ENCODE data around the gene TNKS2. TPM values are rescaled to one million over a fixed set of nuclear protein-coding genes. Genes with fewer than 3 reads are reported as not detected.
"Not testable (repeated sequence)": the region's sequence is repeated elsewhere in the genome, so short reads cannot be mapped to it uniquely, and the experiment has no call there.

The TNKS2 gene
- total RNA-seq, 1 experiment from 2014 or later: 27.0 TPM

DNA sequence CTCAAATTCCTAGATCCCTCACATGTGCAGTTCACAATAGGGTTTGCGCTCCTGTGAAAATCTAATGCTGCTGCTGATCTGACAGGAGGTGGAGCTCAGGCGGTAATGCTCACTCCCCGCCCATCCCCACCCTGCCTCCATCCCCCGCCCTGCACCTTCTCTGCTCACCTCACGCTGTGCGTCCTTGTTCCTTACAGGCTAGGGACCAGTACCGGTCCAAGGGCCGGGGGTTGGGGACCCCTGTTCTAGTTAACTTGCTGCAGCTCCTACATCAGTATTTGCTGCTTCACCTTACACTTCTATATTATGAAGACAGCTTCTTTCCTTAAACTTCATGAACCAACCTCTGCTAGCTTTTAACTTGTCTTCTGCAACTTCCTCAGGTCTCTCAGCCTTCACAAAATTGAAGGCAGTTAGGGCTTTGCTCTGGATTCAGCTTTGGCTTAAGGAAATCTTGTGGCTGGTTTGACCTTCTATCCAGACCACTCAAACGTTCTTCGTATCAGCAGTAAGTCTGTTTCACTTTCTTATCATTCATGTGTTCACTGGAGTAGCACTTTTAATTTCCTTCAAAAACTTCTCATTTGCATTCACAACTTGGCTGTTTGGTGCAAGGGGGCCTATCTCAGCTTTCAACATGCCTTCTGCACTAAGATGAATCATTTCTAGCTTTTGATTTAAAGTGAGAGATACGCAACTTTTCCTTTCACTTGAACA lies 1.7 kb upstream of the TNKS2 start:
- no peak for DNase-seq (ENCODE audit: low read depth)

DNA sequence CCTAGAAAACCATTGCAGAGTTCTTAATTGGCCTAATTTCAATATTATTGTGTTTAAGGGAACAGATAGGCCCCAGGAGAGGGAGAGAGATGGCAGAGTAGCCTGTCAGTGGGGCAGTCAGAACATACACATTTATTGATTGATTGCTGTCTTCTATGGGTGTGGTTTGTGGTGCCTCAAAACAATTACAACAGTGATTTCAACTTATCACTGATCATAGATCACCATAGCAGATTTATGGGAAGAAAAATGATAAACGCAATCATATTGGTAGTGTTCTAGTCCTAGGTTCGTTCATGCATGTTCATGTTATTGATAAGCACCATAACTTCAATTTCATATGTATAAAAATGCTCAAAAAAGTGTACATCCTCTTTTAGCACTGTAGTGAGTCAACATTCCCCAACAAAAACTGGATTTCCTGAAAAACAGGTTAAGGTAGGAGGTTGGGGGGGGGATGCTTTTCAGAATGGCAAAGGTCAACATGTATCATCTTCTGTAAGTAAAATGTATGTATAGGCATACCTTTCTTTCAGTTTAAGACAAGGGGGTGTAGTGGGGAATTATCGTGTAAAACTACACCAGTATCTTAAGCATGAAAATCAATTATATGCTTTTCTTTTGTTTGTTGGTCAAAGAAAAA lies 1.1 kb upstream of the TNKS2 start:
- DNase-seq (ENCODE audit: low read depth): no peak

GRCh38 chr10:91798649-91799611 lies 704 bp downstream of the TNKS2 start:
- peak; percentile 47 for DNase-seq (ENCODE audit: low read depth)

- DNase-seq (ENCODE audit: low read depth): peak; percentile 28
Observed at GRCh38 chr10:91799612-91799975, 1.4 kb downstream of the TNKS2 start.

DNA sequence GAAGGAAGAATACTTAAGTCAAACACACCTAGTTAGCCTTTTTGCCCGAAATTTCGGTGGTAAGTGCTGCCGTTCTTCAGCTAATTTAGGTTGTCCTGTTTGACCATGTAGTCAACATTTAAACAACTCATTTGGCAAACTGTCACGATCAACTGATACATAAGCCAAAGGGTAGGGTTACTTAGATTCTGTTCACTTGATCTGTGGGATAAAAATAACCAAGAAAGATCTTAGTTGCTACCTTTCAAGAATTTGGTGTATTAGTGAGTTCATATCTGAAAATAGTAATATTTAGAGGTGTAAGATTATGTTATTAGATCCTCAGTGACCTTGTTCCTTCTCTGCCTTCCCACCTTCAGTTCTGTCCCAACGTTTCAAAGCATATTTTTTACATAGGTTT lies 2.0 kb downstream of the TNKS2 start:
- DNase-seq (ENCODE audit: low read depth): no peak

GRCh38 chr10:91800756-91801155 lies 2.5 kb downstream of the TNKS2 start:
- DNase-seq (ENCODE audit: low read depth): no peak

DNA sequence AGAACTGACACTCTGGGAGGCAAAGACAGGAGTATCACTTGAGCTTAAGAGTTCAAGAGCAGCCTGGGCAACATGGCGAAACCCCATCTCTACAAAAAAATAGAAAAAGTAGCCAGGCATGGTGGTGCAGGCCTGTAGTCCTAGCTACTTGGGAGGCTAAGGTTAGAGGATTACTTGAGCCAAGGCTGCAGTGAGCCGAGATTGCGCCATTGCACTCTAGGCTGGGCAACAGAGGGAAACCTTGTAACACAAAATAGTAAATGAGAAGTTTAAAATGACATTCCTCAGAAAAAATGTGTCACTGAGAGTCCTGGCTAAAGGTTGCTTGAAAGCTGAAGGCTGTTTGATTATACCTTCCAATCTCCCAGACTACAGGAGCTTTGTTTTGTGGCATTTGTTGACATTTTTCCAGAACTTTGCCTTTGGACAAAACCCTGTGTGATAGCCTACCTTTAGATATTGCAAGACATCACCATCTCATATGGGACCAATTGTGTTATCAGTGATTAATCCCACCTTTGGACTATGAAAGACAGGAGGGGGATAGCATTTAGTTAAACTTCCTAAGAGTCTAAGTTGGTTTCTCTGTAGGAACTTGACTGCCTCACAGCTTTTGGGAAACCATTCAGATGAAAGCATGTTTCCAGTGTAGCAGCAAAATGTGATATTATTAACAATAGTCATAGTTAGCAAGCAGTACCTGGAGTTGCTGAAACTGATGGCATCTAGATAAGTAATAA lies 5.3 kb downstream of the TNKS2 start:
- no peak for DNase-seq (ENCODE audit: low read depth)

GRCh38 chr10:91804126-91804510 lies 5.9 kb downstream of the TNKS2 start:
- no peak for DNase-seq (ENCODE audit: low read depth)

GRCh38 chr10:91805110-91805838 lies 7.0 kb downstream of the TNKS2 start:
- no peak for DNase-seq (ENCODE audit: low read depth)

GRCh38 chr10:91807264-91807663 lies 9.0 kb downstream of the TNKS2 start:
- not testable (repeated sequence) for DNase-seq (ENCODE audit: low read depth)

DNA sequence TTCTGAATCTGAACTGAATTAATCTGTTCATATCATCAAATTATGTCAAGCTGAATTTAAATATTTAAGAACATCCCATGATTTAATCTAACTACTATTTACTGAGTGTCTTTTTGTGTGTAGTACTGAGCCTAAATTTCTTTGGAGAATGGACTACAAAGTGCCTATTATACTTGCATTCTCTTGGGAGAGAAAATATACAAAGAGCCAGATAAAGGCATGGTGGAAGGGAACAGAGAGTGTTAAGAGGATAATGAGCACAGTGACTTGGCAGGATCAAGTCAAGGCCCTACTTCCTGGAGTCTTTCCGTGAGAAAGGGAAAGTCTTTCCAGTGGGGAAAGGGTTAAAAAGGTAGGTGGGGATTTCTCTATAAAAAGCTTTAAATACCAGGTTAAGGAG lies 15.0 kb downstream of the TNKS2 start:
- DNase-seq (ENCODE audit: low read depth): no peak

GRCh38 chr10:91816981-91817380 lies 18.8 kb downstream of the TNKS2 start:
- DNase-seq (ENCODE audit: low read depth): no peak

- peak; percentile 60 for DNase-seq (ENCODE audit: low read depth)
Observed at GRCh38 chr10:91820144-91820543, 21.9 kb downstream of the TNKS2 start.

DNA sequence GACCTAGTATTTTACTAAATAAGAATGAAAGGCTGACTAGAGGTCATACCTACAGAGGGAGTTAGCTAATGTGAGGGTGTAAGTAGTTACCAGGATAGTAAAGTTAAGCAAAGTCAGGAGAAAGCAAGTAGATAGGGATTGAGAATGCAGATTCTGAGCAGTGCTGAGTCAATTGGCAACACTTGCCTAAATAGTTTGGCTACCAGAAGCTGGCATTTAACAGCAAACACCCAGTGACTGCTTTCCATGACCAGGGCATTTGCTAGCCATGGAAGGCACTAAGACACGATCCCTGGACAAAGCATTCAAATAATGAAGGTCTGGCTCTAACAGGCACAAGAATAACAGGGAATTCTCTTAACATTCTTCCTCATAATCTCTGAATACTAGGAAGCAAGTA lies 25.9 kb downstream of the TNKS2 start:
- DNase-seq (ENCODE audit: low read depth): no peak

DNA sequence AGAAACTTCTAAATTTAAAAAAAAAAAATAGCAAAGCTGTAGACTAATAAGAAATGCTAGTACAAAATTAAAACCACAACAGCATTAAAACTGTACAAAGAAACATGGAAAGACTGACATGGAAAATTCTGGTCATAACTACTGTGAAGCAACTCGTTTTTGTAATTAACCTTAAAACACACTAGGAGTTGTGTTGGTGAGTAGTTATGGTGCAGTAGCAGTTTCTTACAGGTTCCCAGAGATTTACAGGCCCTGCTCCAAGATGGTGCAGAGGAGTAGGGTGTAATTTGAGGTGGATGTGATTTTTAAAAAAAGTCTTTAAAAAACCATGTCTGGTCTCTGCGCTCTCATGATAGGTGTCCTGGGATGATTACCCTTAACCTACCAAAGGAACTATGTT lies 31.0 kb downstream of the TNKS2 start:
- DNase-seq (ENCODE audit: low read depth): no peak

DNA sequence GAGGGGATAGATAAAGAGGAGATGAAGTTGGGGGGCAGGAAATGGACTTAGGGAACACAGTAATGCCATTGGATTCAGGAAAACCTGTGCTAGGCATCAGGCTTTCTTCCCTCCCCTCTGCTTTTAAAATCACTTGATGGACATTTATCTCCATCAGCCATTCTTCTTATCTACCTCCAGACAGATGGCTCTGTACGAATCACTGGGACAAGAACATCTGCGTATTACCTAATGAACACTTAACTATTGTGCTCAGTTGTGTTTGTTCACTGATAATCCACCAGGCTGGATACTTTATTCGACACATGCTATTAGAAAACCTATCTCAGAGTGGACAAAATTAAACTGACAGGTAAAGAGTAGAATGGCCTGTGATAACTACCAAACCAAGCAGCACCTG lies 40.0 kb downstream of the TNKS2 start:
- no peak for DNase-seq (ENCODE audit: low read depth)

GRCh38 chr10:91843083-91843482 lies 44.9 kb downstream of the TNKS2 start:
- no peak for DNase-seq (ENCODE audit: low read depth)

DNA sequence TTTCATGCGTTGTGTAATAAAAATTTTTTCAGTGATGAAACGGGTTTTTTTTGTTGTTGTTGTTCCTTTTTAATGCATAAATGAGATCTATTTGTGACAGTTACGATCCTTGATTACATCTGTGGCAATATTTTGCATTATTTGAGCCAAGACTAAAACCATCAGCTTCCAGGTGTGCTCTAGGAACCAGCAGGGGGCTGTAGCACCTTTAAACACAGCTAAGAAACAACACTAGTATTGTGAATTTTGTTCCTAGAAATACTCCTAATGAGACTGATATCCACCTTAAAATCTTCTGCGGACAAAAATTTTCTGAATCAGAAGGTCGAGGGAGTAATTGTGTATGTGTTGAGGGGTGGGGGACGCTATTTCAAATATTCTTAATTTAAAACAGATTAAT lies 58.4 kb downstream of the TNKS2 start:
- DNase-seq (ENCODE audit: low read depth): peak; percentile 11

- DNase-seq (ENCODE audit: low read depth): no peak
Observed at GRCh38 chr10:91860885-91861284, 62.7 kb downstream of the TNKS2 start.

GRCh38 chr10:91864099-91864498 lies 65.9 kb downstream of the TNKS2 start:
- DNase-seq (ENCODE audit: low read depth): no peak

- no peak for DNase-seq (ENCODE audit: low read depth)
Observed at GRCh38 chr10:91864744-91865143, 66.5 kb downstream of the TNKS2 start.

Measured in HT1080 (cell line).